K562 (cell line): Measurements from ENCODE around the gene ZNF618. TPM values are rescaled to one million over a fixed set of nuclear protein-coding genes. Genes with fewer than 3 reads are reported as not detected.

Experiments used
- ATAC-seq: fragments of 200-7000 bp; cut with Tn5 transposase; 3 replicates; pipeline ENCODE4 v1.9.1; 2020; ENCODE audit warnings: moderate library complexity
- BruUV-seq: library from RNA; stranded (reverse); fragments of 400-500 nt; replicated peaks from 2 replicates; lab custom pipeline; 2021; lab: Mats Ljungman, UMichigan
- CTCF ChIA-PET: fragments of 300-600 bp; formaldehyde crosslinking; extraction: SDS; loops from one replicate; lab custom pipeline; 2021; ENCODE audit warnings: low intra/inter-chr PET ratio; lab: Yijun Ruan, JAX
- POLR2A ChIA-PET: fragments of 300-600, 350-650 bp; sonication (Branson Sonifier 250); formaldehyde crosslinking; extraction: SDS; loops from one replicate; lab custom pipeline; 2021; ENCODE audit warnings: antibody characterized with exemption, inconsistent platforms; lab: Yijun Ruan, JAX
- DNase-seq, 4 experiments: peaks; one replicate each; pipeline versions ENCODE4 v3.0.0 to v3.0.0-alpha.2; 2011 to 2018; ENCODE audit warnings: low spot score in 3 of 4, mixed read lengths in 3 of 4; ENCODE audit errors: extremely low read depth in 1 of 4
- FAIRE-seq: peaks from 2 replicates; lab custom pipeline; 2011; peaks lifted over from hg19 to GRCh38; lab: Jason Lieb, UNC
- H2AFZ ChIP-seq: 2 replicates; pipeline ENCODE4 v1.6.0; 2011; ENCODE audit warnings: low read depth, low read length, control low read depth, inconsistent platforms
- H3K27ac ChIP-seq: fragments of 200-600 bp; 3 replicates; pipeline ENCODE4 v1.8.0; 2011; ENCODE audit warnings: low read depth, mild to moderate bottlenecking, control low read depth, inconsistent platforms, low read length, moderate library complexity, mixed read lengths; ENCODE audit errors: extremely low read depth
- H3K27me3 ChIP-seq, 2 experiments: fragments of 300-600 bp in 1 of 2; 2 replicates in 1 of 2; 3 replicates in 1 of 2; pipeline versions ENCODE4 v1.6.0 to v1.8.0; 2011; ENCODE audit warnings: inconsistent platforms in 2 of 2, low read length in 2 of 2, mild to moderate bottlenecking in 1 of 2, mixed read lengths in 1 of 2, moderate library complexity in 1 of 2; ENCODE audit not compliant: control insufficient read depth in 2 of 2, insufficient read depth in 2 of 2
- H3K36me3 ChIP-seq: fragments of 300-600 bp; 3 replicates; pipeline ENCODE4 v1.8.0; 2011; ENCODE audit warnings: mild to moderate bottlenecking, low read length, inconsistent platforms; ENCODE audit not compliant: control insufficient read depth, insufficient read depth
- H3K4me1 ChIP-seq, 2 experiments: fragments of 200-600 bp in 1 of 2; replicated peaks in 1 of 2; 2 replicates in 1 of 2; 3 replicates in 1 of 2; pipeline versions ENCODE4 v1.5.1 to v1.8.0; 2011; ENCODE audit warnings: inconsistent platforms in 2 of 2, low read length in 2 of 2, mild to moderate bottlenecking in 1 of 2, mixed read lengths in 1 of 2, moderate library complexity in 1 of 2; ENCODE audit not compliant: control insufficient read depth in 2 of 2, insufficient read depth in 2 of 2
- H3K4me2 ChIP-seq: 2 replicates; pipeline ENCODE4 v1.6.1; 2011; ENCODE audit warnings: low read length, control low read depth, inconsistent platforms, mixed read lengths; ENCODE audit not compliant: insufficient read depth
- H3K4me3 ChIP-seq: fragments of 200-600 bp; sonication (generic), shearing (Covaris generic); 2 replicates; pipeline ENCODE4 v1.5.1; 2016; ENCODE audit warnings: control low read depth, inconsistent platforms
- H3K79me2 ChIP-seq: fragments of 200-600 bp; 3 replicates; pipeline ENCODE4 v1.8.0; 2011; ENCODE audit warnings: low read length, inconsistent platforms; ENCODE audit not compliant: control insufficient read depth, insufficient read depth
- H3K9ac ChIP-seq, 2 experiments: 2 replicates each; pipeline versions ENCODE4 v1.6.0 to v1.6.1; 2011; ENCODE audit warnings: low read depth in 2 of 2, low read length in 2 of 2, control low read depth in 1 of 2, inconsistent platforms in 1 of 2, mild to moderate bottlenecking in 1 of 2, mixed read lengths in 1 of 2; ENCODE audit not compliant: insufficient read depth in 1 of 2
- H3K9me1 ChIP-seq: one replicate; pipeline ENCODE4 v1.6.0; 2011; ENCODE audit warnings: inconsistent platforms, mild to moderate bottlenecking, low read length, moderate library complexity; ENCODE audit not compliant: control insufficient read depth, insufficient read depth
- H3K9me3 ChIP-seq: replicated peaks from 2 replicates; pipeline ENCODE4 v1.5.1; 2011; ENCODE audit warnings: low read depth, low read length, inconsistent platforms; ENCODE audit not compliant: control insufficient read depth, insufficient read depth
- H4K20me1 ChIP-seq: replicated peaks from 2 replicates; pipeline ENCODE4 v1.6.1; 2011; ENCODE audit warnings: low read length, inconsistent platforms, mixed read lengths; ENCODE audit not compliant: control insufficient read depth, insufficient read depth
- ADNP ChIP-seq: fragments of 200-800 bp; sonication (Bioruptor generic); IDR thresholded peaks from 2 replicates; pipeline ENCODE4 v1.6.1; 2016; ENCODE audit warnings: missing genetic modification characterization, missing compliant biosample characterization
- BACH1 ChIP-seq: fragments of 200-800 bp; sonication (Bioruptor generic); IDR thresholded peaks from 2 replicates; pipeline ENCODE4 v1.6.1; 2016; ENCODE audit warnings: missing genetic modification characterization, missing compliant biosample characterization
- CEBPG ChIP-seq, 3 experiments: fragments of 200-800 bp in 1 of 3; sonication (Bioruptor generic) in 1 of 3; sonication (generic) in 1 of 3; formaldehyde crosslinking in 1 of 3; IDR thresholded peaks in 2 of 3; conservative IDR thresholded peaks in 1 of 3; 2 replicates each; pipeline versions ENCODE4 v1.6.1 to v1.8.0; 2016 to 2022; ENCODE audit warnings: missing compliant biosample characterization in 2 of 3, missing genetic modification characterization in 2 of 3, mild to moderate bottlenecking in 1 of 3, missing genetic modification reagents in 1 of 3
- EP300 ChIP-seq: IDR thresholded peaks from 2 replicates; pipeline ENCODE4 v1.6.1; 2012; ENCODE audit warnings: low read length, improper control_type of control experiment
- FOXK2 ChIP-seq, 2 experiments: fragments of 450-650 bp; IDR thresholded peaks in 1 of 2; conservative IDR thresholded peaks in 1 of 2; 2 replicates each; pipeline ENCODE4 v1.6.1; 2016; ENCODE audit warnings: low read depth in 2 of 2, mild to moderate bottlenecking in 1 of 2
- LCOR ChIP-seq: sonication (generic); formaldehyde crosslinking; IDR thresholded peaks from 2 replicates; pipeline ENCODE4 v1.8.0; 2022; ENCODE audit warnings: mild to moderate bottlenecking, missing genetic modification reagents
- MAFK ChIP-seq: IDR thresholded peaks from 2 replicates; pipeline ENCODE4 v1.6.1; 2011; ENCODE audit warnings: low read length, improper control_type of control experiment
- RBM14 ChIP-seq: fragments of 200-400 bp; formaldehyde crosslinking; IDR thresholded peaks from 2 replicates; pipeline ENCODE4 v1.6.1; 2018; ENCODE audit warnings: low read depth, mild to moderate bottlenecking, low read length, moderate library complexity, borderline replicate concordance; ENCODE audit not compliant: insufficient read depth
- RCOR1 ChIP-seq, 2 experiments: IDR thresholded peaks; 2 replicates each; pipeline ENCODE4 v1.6.1; 2012; ENCODE audit warnings: low read depth in 2 of 2, low read length in 2 of 2, borderline replicate concordance in 1 of 2, improper control_type of control experiment in 1 of 2
- SIN3A ChIP-seq, 2 experiments: fragments of 150-350 bp in 1 of 2; IDR thresholded peaks; 2 replicates each; pipeline ENCODE4 v1.6.1; 2011 to 2016; ENCODE audit warnings: borderline replicate concordance in 2 of 2, low read depth in 2 of 2, low read length in 2 of 2, mild to moderate bottlenecking in 2 of 2, moderate library complexity in 2 of 2; ENCODE audit not compliant: control insufficient read depth in 1 of 2
- TAF15 ChIP-seq: fragments of 200-400 bp; formaldehyde crosslinking; IDR thresholded peaks from 2 replicates; pipeline ENCODE4 v1.6.1; 2017; ENCODE audit warnings: mild to moderate bottlenecking, low read depth, low read length, moderate library complexity
- ZC3H11A ChIP-seq: IDR thresholded peaks from 2 replicates; pipeline ENCODE4 v1.6.1; 2012; ENCODE audit warnings: low read depth, low read length, improper control_type of control experiment
- ZNF121 ChIP-seq: sonication (generic); formaldehyde crosslinking; conservative IDR thresholded peaks from 2 replicates; pipeline ENCODE4 v1.8.0; 2022; ENCODE audit warnings: missing genetic modification reagents
- ZNF140 ChIP-seq: fragments of 250-450 bp; sonication (Bioruptor Pico); IDR thresholded peaks from 2 replicates; pipeline ENCODE4 v1.8.0; 2021; ENCODE audit warnings: moderate library complexity, mild to moderate bottlenecking, inconsistent platforms
- ZNF431 ChIP-seq: sonication (generic); formaldehyde crosslinking; IDR thresholded peaks from 2 replicates; pipeline ENCODE4 v1.8.0; 2022; ENCODE audit warnings: mild to moderate bottlenecking, missing genetic modification reagents
- ZNF699 ChIP-seq: fragments of 250-450 bp; sonication (Bioruptor Pico); IDR thresholded peaks from 2 replicates; pipeline ENCODE4 v1.8.0; 2021; ENCODE audit warnings: mild to moderate bottlenecking, moderate library complexity; ENCODE audit not compliant: insufficient replicate concordance
- WGBS: fragments of 100-300 bp; shearing (Covaris generic); methylation state at CpG from one replicate; pipeline ENCODE4 v1.1.6; 2016; ENCODE audit warnings: low coverage, mixed read lengths; ENCODE audit not compliant: insufficient coverage; ENCODE audit errors: missing lambda C conversion rate; 5-methylcytosine and 5-hydroxymethylcytosine counted together
- in situ Hi-C: fragments of 300-500 bp; cut with MboI; formaldehyde crosslinking; loops from 4 replicates; pipeline ENCODE4 v1.15.0; 2018; ENCODE audit warnings: inconsistent platforms, mixed read lengths
- intact Hi-C: fragments of 100-400 bp; cut with micrococcal nuclease; formaldehyde crosslinking; loops from 2 replicates; pipeline ENCODE4 v1.14.2; 2022
- polyA plus RNA-seq, 8 experiments: library from polyadenylated mRNA; depleted of rRNA in 4 of 8; stranded (reverse) in 5 of 8; unstranded in 3 of 8; fragments of >200 nt; fragmentation: Nextera tagmentation in 2 of 8; fragmentation: Illumina TruSeq in 1 of 8; extraction: Ambion mirVana in 2 of 8; extraction: Trizol in 1 of 8; gene quantifications; 2 replicates each; pipeline versions ENCODE4 v1.2.1 to v1.2.3, GENCODE V29; 2011 to 2014; ENCODE audit warnings: inconsistent platforms in 1 of 8, missing spikeins in 1 of 8
- total RNA-seq, 7 experiments: library from RNA; depleted of rRNA in 6 of 7; stranded (reverse); fragments of >200 nt in 6 of 7; fragmentation: Illumina TruSeq in 2 of 7; extraction: Trizol in 2 of 7; gene quantifications; 2 replicates each; pipeline versions ENCODE4 v1.2.1 to v1.2.3, GENCODE V29; 2011 to 2021; ENCODE audit warnings: low replicate concordance in 1 of 7
- TF ChIP-seq, protein P1 (sequence below): fragments of 250-450 bp; sonication (Bioruptor Pico); IDR thresholded peaks from 2 replicates; pipeline ENCODE4 v1.8.0; 2021; ENCODE audit warnings: moderate library complexity, mild to moderate bottlenecking, inconsistent platforms

The ZNF618 gene
- total and polyA plus RNA-seq, 9 of the 15 experiments (the other 6 are each of a cell fraction or from before 2014, with no cell fraction given) = 0.08 to 13.7 (median 3.4) TPM

DNA sequence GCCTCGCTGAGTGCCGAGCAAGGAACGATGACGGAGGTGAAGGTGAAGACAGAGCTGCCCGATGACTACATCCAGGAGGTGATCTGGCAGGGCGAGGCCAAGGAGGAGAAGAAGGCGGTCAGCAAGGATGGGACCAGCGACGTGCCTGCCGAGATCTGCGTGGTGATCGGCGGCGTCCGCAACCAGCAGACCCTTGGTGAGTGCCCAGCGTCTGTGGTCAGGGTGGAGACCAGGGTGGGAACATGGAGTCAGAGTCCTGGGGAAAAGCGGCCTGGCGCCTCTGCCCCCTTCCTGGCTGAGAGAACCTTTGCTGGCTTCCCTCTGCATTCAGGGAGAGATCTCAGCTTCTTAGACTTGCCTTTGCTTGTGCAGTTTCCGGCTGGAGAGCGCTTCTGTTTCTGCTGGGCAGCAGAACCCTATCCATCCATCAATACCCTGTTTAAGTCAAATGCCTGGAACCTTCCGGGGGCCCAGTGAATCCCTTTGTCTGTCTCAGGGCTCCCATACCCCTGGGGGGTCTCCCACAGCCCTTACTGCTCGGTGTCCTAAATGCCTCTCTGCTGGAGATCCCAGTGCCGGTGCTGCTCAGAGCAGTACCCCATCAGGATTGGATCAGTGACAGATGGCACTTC, 112.4 kb downstream of the ZNF618 start:
- Histone ChIP-seq H3K9me1 (peaks cover 4% of the 10 kb centered on the region), H3K4me1 (no peaks in the 10 kb centered on the region; a peak in 1 of 5 replicates), H3K4me3 (no peak overlapping the region), H3K27me3 (no peaks in the 10 kb centered on the region), H3K79me2 (no peaks in the 10 kb centered on the region), H3K4me2 (no peak overlapping the region), H4K20me1 (0 out of 2 replicates have a peak, but pooled peaks cover 10% of the 10 kb centered on the region), H3K36me3 (peaks cover 5% of the 10 kb centered on the region; the same call in 1 of the 3 replicates), H2AFZ (no peak overlapping the region), H3K9me3 (no peaks in the 10 kb centered on the region), H3K27ac (no peak overlapping the region), H3K9ac (no peak overlapping the region)
- POLR2A ChIA-PET = no interaction called here
- WGBS = 45% methylated on average over 9 of the region's 23 CpGs
- FAIRE-seq (no peak), DNase-seq (no peak), ATAC-seq (no peak)
- intact Hi-C loops = no loop called here
- TF ChIP-seq ADNP (tag) (no peak), CEBPG (CRISPR knock-in tag; IDR thresholded peaks at IDR 0.05) (no peak), CEBPG (tag; conservative IDR thresholded peaks at IDR 0.05 in 1 of 2, IDR thresholded peaks at IDR 0.05 in 1 of 2) (no peak), LCOR (CRISPR knock-in tag) (no peak), ZNF140 (CRISPR knock-in tag) (no peak), EP300 (no peak), MAFK (no peak), RCOR1 (IDR thresholded peaks at IDR 0.05; ENCODE audit: borderline replicate concordance in 1 of 2, low read depth in 2 of 2, low read length in 2 of 2) (no peak), SIN3A (IDR thresholded peaks at IDR 0.05; ENCODE audit: borderline replicate concordance in 2 of 2, control insufficient read depth in 1 of 2, low read depth in 2 of 2, low read length in 2 of 2) (no peak), TAF15 (no peak), ZC3H11A (no peak), ZNF431 (CRISPR knock-in tag) (no peak), ZNF121 (CRISPR knock-in tag) (no peak), BACH1 (no peak), RBM14 (no peak), ZNF699 (CRISPR knock-in tag) (no peak), FOXK2 (conservative IDR thresholded peaks at IDR 0.05 in 1 of 2, IDR thresholded peaks at IDR 0.05 in 1 of 2; ENCODE audit: low read depth in 2 of 2) (no peak)
- TF ChIP-seq, protein P1, sequence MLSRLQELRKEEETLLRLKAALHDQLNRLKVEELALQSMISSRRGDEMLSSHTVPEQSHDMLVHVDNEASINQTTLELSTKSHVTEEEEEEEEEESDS (CRISPR knock-in tag) = no peak
- in situ Hi-C loops = no loop called here
- BruUV-seq = no TSS peak
- CTCF ChIA-PET = no interaction called here
